ENCODE measurements around the gene LSR.

DNA sequence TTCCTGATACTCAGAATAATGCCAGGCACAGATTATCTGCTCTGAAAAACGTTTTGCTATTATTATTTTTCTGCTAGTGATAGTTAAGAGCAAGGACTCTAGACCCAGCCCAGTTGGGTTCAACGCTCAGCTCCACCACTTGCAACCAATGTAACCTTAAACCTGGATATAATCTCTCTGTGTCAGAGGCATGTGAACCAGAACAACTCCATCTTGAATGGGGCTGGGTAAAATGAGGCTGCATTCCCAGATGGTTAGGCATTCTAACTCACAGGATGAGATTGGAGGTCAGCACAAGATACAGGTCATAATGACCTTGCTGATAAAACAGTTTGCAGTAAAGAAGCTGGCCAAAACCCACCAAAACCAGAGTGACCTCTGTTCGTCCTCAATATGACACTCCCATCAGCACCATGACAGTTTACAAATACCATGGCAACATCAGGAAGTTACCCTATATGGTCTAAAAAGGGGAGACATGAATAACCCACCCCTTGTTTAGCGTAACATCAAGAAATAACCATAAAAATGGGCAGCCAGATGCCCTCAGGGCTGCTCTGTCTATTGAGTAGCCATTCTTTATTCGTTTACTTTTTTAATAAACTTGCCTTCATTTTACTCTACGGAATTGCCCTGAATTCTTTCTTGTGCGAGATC lies 33.9 kb upstream of the LSR start:
- TF ChIP-seq, protein P1, sequence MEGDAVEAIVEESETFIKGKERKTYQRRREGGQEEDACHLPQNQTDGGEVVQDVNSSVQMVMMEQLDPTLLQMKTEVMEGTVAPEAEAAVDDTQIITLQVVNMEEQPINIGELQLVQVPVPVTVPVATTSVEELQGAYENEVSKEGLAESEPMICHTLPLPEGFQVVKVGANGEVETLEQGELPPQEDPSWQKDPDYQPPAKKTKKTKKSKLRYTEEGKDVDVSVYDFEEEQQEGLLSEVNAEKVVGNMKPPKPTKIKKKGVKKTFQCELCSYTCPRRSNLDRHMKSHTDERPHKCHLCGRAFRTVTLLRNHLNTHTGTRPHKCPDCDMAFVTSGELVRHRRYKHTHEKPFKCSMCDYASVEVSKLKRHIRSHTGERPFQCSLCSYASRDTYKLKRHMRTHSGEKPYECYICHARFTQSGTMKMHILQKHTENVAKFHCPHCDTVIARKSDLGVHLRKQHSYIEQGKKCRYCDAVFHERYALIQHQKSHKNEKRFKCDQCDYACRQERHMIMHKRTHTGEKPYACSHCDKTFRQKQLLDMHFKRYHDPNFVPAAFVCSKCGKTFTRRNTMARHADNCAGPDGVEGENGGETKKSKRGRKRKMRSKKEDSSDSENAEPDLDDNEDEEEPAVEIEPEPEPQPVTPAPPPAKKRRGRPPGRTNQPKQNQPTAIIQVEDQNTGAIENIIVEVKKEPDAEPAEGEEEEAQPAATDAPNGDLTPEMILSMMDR (IDR thresholded peaks at IDR 0.05): no peak
- TF ChIP-seq POLR2A (IDR thresholded peaks at IDR 0.05) (no peak), POLR2AphosphoS5 (IDR thresholded peaks at IDR 0.05) (no peak)

Measured in prostate gland (tissue), 2 donors.